Stomach smooth muscle (tissue), 2 donors: ENCODE results near the gene QDPR.
"Not testable (repeated sequence)": the region's sequence is repeated elsewhere in the genome, so short reads cannot be mapped to it uniquely, and the experiment has no call there.

Experiments used
- H3K27ac ChIP-seq: one replicate; pipeline ENCODE4 v1.7.0; 2013; ENCODE audit warnings: mild to moderate bottlenecking, low read length, inconsistent platforms
- H3K27me3 ChIP-seq, 2 donors: one replicate each; pipeline ENCODE4 v1.7.0; 2013; ENCODE audit warnings: low read length in 2 of 2; ENCODE audit not compliant: insufficient read depth in 2 of 2, control insufficient read depth in 1 of 2
- H3K36me3 ChIP-seq, 2 donors: one replicate each; pipeline ENCODE4 v1.7.0; 2013; ENCODE audit warnings: low read length in 2 of 2; ENCODE audit not compliant: control insufficient read depth in 2 of 2, insufficient read depth in 2 of 2
- H3K4me1 ChIP-seq: one replicate; pipeline ENCODE4 v1.7.0; 2013; ENCODE audit warnings: low read length; ENCODE audit not compliant: control insufficient read depth, insufficient read depth
- H3K4me3 ChIP-seq, 2 donors: one replicate each; pipeline ENCODE4 v1.7.0; 2013; ENCODE audit warnings: low read length in 2 of 2
- H3K9ac ChIP-seq, 2 donors: one replicate each; pipeline ENCODE4 v1.7.0; 2013; ENCODE audit warnings: low read length in 2 of 2, mild to moderate bottlenecking in 1 of 2
- H3K9me3 ChIP-seq, 2 donors: one replicate each; pipeline ENCODE4 v1.7.0; 2013; ENCODE audit warnings: low read length in 2 of 2; ENCODE audit not compliant: control insufficient read depth in 2 of 2
- donor health status: healthy.
- donor health status: Pancreatic carcinoma.

QDPR gene

DNA sequence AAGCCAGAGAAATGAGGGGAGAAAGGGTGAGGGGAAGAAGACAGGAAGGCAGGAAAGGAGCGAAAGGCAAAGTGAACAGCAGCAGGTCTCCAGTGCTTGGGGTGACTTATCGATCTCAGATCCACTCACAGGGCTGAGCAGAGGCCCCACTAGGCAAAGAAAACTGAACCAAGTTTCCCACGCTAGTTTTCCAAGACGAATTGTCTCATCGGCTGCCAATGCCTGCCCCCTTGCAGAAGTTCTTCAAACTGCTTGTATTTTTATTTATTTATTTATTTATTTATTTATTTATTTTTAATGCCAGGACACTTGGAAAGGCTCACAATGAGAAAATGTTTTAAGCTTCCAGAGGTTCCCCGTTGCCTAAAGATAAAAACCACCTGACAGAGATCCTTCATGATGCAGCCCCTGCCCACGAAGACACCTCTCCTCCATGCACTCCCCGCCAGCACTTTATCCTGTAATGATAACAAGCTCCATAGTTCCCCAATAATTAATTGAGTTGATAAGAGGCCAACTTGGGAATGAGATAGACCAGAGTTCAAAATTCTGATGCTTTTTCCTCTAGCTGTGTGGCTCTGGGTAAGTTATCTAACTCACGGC lies 43.2 kb downstream of the QDPR start:
- no peak overlapping the region for H3K4me3 ChIP-seq
- no peaks in the 10 kb centered on the region for H3K27me3 ChIP-seq
- no peaks in the 10 kb centered on the region for H3K9me3 ChIP-seq
- H3K27ac ChIP-seq = no peak overlapping the region
- no peaks in the 10 kb centered on the region for H3K4me1 ChIP-seq
- H3K9ac ChIP-seq = no peak overlapping the region
- H3K36me3 ChIP-seq = no peaks in the 10 kb centered on the region

DNA sequence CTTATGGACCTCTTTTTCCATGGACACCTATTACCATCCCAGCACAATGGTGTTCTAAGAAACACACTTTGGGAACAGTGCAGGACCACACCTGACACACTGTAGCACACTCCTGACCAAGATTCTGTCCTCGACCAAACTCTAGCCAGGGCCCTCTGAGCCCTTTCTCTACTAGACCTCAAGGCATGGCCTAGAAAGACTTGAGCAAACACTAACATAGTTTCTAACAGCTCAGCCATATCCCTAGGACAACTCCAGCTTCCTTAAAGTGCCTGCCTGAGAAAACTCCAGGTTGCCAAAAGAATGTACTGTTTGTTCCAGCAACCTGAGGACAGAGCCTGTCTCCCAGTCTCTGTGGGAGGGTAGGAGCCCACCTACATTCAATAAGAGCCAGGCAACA lies 48.3 kb downstream of the QDPR start:
- peaks cover 0 to 2% of the 10 kb centered on the region in 2 donors for H3K36me3 ChIP-seq
- H3K27me3 ChIP-seq = no peaks in the 10 kb centered on the region
- no peak overlapping the region for H3K9ac ChIP-seq
- no peak overlapping the region for H3K27ac ChIP-seq
- H3K9me3 ChIP-seq = no peaks in the 10 kb centered on the region
- no peaks in the 10 kb centered on the region for H3K4me1 ChIP-seq
- H3K4me3 ChIP-seq = no peak overlapping the region

DNA sequence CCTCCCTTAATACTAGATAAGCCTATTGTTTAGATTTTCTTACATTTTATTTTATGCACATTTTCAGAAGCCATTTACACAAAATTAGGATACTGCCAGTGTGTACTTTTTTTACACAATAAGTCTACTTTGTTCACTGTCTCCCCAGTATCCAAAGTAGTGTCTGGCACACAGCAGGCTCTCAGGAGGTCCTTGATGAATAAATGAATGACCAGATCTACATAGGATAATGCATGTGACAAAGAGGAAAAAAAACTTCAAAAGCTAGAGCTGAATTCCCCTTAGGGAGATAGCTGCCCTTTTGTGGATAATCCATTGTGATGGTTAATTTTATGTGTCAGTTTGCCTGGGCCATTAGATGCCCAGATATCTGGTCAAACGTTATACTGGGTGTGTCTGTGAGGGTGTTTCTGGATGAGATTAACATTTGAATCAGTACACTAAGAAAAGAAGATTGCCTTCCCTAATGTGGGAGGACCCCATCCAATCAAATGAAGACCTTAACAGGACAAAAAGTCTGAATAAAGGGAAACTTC lies 61.6 kb downstream of the QDPR start:
- Histone ChIP-seq H3K9me3 (no peaks in the 10 kb centered on the region), H3K27me3 (no peaks in the 10 kb centered on the region), H3K4me1 (no peaks in the 10 kb centered on the region), H3K4me3 (no peak overlapping the region), H3K27ac (no peak overlapping the region), H3K9ac (no peak overlapping the region), H3K36me3 (no peaks in the 10 kb centered on the region)

DNA sequence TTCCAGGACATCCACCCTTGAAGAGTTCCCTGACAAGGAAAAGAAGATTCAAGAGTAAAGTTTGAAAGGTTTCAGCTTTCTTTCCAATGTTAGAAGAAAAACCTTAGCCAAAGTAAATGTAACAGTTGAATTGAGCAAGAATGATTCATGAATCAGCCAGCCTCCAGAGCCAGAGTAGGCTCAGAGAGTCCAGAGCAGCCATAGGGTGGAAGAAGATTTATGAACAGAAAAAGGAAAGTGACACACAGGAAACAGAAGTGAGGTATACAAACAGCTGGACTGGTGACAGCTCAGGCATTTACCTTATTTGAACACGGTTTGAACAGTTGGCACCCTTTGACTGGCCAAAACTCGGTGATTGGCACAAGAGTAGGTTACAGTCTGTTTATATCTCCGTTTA lies 63.2 kb downstream of the QDPR start:
- peaks cover 0 to 6% of the 10 kb centered on the region in 2 donors for H3K9me3 ChIP-seq
- no peaks in the 10 kb centered on the region for H3K36me3 ChIP-seq
- H3K4me3 ChIP-seq = no peak overlapping the region
- no peak overlapping the region for H3K9ac ChIP-seq
- H3K27ac ChIP-seq = no peak overlapping the region
- no peaks in the 10 kb centered on the region for H3K27me3 ChIP-seq
- H3K4me1 ChIP-seq = no peaks in the 10 kb centered on the region

DNA sequence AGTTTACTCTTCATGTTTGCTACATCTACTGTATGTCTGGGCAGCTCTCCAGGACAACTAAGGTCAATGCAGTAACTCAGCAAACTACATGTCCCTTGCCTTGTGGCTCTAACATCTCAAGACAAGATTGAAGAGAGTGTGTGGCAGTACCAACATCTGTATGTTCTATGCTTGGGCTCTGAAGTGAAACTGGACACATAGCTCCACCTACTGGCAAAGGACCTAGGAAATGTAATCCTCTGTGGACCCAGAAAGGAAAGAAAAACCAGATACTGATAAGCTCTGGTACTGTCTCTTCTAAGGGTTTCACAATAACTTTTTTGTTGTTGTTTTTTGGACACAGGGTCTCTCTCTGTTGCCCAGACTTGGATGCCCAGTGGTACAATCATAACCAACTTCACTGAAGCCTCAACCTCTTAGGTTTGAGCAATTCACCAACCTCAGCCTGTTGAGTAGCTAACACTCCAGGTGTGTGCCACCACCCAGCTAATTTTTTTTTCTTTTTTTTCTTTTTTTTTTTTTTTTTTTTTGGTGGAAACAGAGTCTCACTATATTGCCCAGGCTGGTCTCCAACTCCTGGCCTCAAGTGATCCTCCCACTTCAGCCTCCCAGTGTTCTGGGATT lies 64.1 kb downstream of the QDPR start:
- Histone ChIP-seq H3K27ac (no peak overlapping the region), H3K9me3 (peaks cover 0 to 7% of the 10 kb centered on the region in 2 donors)

DNA sequence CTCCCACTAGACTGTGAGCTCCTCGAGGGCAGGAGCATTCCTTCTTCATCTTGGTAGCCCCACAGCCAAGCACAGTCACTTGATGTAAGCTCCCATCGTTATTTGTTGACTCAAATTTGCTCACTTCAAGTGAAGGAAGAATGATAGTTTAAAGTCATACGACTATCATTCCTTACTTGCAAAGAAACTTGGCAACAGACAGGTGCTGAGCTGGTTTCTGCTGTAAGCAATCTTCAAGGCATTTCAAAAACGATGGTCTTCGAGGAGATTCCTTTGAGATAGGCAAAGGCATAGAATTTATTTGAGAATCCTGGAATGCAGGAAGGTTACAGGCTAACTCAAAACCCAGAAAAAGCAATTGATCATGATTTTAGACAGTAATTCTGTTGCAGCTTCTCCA lies 64.8 kb downstream of the QDPR start:
- Histone ChIP-seq H3K4me1 (no peaks in the 10 kb centered on the region), H3K4me3 (no peak overlapping the region), H3K27me3 (no peaks in the 10 kb centered on the region), H3K27ac (no peak overlapping the region), H3K9me3 (peaks cover 0 to 7% of the 10 kb centered on the region in 2 donors), H3K9ac (no peak overlapping the region), H3K36me3 (no peaks in the 10 kb centered on the region)

More for the DNA sequence above, 64.1 kb downstream of the QDPR start:
- no peaks in the 10 kb centered on the region for H3K4me1 ChIP-seq
- no peaks in the 10 kb centered on the region for H3K36me3 ChIP-seq
- H3K9ac ChIP-seq = no peak overlapping the region
- H3K27me3 ChIP-seq = no peaks in the 10 kb centered on the region
- no peak overlapping the region for H3K4me3 ChIP-seq

DNA sequence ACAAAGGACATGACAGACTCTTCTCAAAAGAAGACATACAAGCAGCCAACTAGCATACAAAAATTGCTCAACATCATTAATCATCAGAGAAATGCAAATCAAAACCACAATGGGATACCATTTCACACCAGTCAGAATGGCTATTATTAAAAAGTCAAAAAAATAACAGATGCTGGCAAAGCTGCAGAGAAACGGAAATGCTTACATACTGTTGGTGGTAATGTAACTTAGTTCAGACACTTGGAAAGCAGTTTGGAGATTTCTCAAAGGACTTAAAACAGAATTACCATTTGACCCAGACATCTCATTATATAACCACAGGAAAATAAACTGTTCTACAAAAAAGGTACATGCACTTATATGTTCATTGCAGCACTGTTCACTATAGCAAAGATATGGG lies 69.4 kb downstream of the QDPR start:
- H3K27ac ChIP-seq, H3K9me3 ChIP-seq, H3K9ac ChIP-seq, H3K36me3 ChIP-seq, H3K4me1 ChIP-seq, H3K4me3 ChIP-seq, H3K27me3 ChIP-seq: not testable (repeated sequence)

DNA sequence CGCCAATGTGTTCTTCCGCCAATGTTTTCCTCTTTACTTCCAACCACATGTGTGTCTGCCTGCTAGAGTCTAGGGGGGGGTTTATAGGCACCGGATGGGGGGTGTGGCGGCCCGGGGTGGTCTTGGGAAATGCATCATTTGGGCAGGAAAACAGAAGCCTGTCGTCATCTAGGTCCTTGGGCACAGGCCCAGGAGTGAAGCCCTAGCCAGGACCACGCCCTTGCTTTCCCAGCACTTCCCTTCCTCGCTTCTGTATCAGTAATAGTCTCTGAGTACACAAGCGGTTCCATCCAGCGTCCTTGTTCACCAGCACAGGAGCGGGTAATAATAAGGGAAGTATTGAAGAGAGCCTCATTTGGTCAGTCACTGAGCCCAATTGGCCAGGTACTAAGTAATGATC lies 74.5 kb downstream of the QDPR start:
- no peaks in the 10 kb centered on the region for H3K4me1 ChIP-seq
- H3K36me3 ChIP-seq = no peaks in the 10 kb centered on the region
- H3K9ac ChIP-seq = no peak overlapping the region
- no peaks in the 10 kb centered on the region for H3K9me3 ChIP-seq
- no peak overlapping the region for H3K4me3 ChIP-seq
- H3K27me3 ChIP-seq = no peaks in the 10 kb centered on the region
- H3K27ac ChIP-seq = no peak overlapping the region

DNA sequence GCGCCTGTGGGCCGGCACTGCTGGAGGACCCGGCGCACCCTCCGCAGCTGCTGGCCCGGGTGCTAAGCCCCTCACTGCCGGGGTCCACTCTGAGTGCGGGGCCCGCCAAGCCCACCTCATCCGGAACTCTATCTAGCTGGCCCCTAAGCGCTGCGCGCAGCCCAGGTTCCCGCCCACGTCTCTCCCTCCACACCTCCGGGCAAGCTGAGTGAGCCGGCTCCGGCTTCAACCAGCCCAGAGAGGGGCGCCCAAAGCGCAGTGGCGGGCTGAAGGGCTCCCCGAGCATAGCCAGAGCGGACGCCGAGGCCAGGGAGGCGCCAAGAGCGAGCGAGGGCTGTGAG lies 75.2 kb downstream of the QDPR start:
- H3K27ac ChIP-seq = no peak overlapping the region
- no peak overlapping the region for H3K4me3 ChIP-seq
- no peaks in the 10 kb centered on the region for H3K4me1 ChIP-seq
- no peaks in the 10 kb centered on the region for H3K36me3 ChIP-seq
- H3K9me3 ChIP-seq = no peaks in the 10 kb centered on the region
- no peaks in the 10 kb centered on the region for H3K27me3 ChIP-seq
- no peak overlapping the region for H3K9ac ChIP-seq
